Esophagus squamous epithelium (tissue), 4 donors: ENCODE results near the gene GFRA1.

Experiments used
- POLR2A ChIP-seq, 4 donors: fragments of 450-650 bp; IDR thresholded peaks; one replicate each; pipeline ENCODE4 v1.6.1; 2017; ENCODE audit warnings: antibody characterized with exemption in 4 of 4, mild to moderate bottlenecking in 4 of 4, moderate library complexity in 3 of 4
- TF ChIP-seq, protein P1 (sequence below), 6 experiments: fragments of 450-650 bp in 4 of 6; fragments of 200-600 bp in 2 of 6; sonication (generic) in 2 of 6; IDR thresholded peaks; one replicate each; pipeline ENCODE4 v1.5.1; 2016 to 2019; ENCODE audit warnings: antibody characterized with exemption in 6 of 6, mild to moderate bottlenecking in 4 of 6, moderate library complexity in 4 of 6

DNA sequence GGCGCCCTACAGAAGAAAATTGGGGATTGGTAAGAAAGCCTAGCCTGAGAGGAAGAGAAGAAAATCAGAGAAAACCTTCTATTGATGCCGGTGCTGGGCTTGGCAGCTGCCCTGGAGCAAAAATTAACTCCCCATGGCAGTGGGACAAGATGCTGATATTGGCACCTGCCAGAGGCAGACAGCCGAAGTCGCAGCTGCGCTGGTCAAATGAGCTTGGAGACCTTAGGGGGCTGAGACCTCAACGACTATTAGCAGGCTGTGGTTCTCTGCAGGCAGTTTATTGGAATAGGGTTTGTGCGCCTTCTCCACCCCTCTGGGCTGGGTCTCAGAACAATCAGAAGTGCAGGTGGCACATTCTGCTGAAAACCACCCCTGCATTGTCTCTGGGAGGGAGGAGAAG is 213.7 kb downstream of the GFRA1 start:
- TF ChIP-seq, protein P1, sequence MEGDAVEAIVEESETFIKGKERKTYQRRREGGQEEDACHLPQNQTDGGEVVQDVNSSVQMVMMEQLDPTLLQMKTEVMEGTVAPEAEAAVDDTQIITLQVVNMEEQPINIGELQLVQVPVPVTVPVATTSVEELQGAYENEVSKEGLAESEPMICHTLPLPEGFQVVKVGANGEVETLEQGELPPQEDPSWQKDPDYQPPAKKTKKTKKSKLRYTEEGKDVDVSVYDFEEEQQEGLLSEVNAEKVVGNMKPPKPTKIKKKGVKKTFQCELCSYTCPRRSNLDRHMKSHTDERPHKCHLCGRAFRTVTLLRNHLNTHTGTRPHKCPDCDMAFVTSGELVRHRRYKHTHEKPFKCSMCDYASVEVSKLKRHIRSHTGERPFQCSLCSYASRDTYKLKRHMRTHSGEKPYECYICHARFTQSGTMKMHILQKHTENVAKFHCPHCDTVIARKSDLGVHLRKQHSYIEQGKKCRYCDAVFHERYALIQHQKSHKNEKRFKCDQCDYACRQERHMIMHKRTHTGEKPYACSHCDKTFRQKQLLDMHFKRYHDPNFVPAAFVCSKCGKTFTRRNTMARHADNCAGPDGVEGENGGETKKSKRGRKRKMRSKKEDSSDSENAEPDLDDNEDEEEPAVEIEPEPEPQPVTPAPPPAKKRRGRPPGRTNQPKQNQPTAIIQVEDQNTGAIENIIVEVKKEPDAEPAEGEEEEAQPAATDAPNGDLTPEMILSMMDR (IDR thresholded peaks at IDR 0.05): no peak
- no peak for TF ChIP-seq POLR2A (IDR thresholded peaks at IDR 0.05)
